Measurements from ENCODE around the gene FAM240A. TPM values are rescaled to one million over a fixed set of nuclear protein-coding genes. Genes with fewer than 3 reads are reported as not detected.

The FAM240A gene
- total RNA-seq, 1 donor, result 0.36 TPM

DNA sequence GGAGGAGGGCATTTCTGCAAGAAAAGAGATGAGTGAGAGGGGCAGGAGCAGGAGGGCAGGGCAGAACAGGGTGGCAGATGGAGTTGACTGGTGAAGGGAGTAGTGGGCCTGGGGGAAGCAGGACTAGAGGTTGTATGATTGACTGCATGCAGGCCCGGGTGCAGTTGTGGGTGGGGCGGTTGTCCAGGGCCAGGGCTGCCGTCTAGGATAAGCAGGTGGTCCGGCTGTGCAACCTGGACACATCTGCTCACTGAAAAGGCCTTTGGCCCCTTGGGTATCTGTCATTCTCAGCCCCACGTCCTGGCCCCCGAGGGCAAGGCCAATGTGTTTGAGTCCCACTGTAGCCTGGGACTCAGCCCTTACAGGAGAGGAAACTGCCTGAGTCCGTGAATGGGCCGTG is 55.8 kb downstream of the FAM240A start:
- Histone ChIP-seq H2AFZ (ENCODE audit: low read length) (no peak overlapping the region), H3K27me3 (ENCODE audit: insufficient read depth, low read length) (peaks cover 6% of the 10 kb centered on the region), H3K79me2 (ENCODE audit: insufficient read depth, low read length) (no peaks in the 10 kb centered on the region), H3K36me3 (ENCODE audit: insufficient read depth, low read length) (no peaks in the 10 kb centered on the region), H3K4me3 (ENCODE audit: insufficient read depth, low read length) (no peak overlapping the region), H3K9me3 (ENCODE audit: low read depth, low read length) (no peaks in the 10 kb centered on the region), H3K4me2 (ENCODE audit: insufficient read depth, low read length) (no peak overlapping the region), H3K4me1 (ENCODE audit: insufficient read depth, low read length) (peaks cover 3% of the 10 kb centered on the region), H4K20me1 (ENCODE audit: insufficient read depth, low read length) (no peaks in the 10 kb centered on the region), H3K27ac (ENCODE audit: low read depth, low read length) (no peak overlapping the region)
- TF ChIP-seq, protein P1, sequence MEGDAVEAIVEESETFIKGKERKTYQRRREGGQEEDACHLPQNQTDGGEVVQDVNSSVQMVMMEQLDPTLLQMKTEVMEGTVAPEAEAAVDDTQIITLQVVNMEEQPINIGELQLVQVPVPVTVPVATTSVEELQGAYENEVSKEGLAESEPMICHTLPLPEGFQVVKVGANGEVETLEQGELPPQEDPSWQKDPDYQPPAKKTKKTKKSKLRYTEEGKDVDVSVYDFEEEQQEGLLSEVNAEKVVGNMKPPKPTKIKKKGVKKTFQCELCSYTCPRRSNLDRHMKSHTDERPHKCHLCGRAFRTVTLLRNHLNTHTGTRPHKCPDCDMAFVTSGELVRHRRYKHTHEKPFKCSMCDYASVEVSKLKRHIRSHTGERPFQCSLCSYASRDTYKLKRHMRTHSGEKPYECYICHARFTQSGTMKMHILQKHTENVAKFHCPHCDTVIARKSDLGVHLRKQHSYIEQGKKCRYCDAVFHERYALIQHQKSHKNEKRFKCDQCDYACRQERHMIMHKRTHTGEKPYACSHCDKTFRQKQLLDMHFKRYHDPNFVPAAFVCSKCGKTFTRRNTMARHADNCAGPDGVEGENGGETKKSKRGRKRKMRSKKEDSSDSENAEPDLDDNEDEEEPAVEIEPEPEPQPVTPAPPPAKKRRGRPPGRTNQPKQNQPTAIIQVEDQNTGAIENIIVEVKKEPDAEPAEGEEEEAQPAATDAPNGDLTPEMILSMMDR (IDR thresholded peaks at IDR 0.05; ENCODE audit: extremely low read depth, low read depth, low read length), result no peak
- peak; percentile 88 for DNase-seq (ENCODE audit: insufficient read length, low spot score, missing footprints)

GRCh38 chr3:46668591-46668990 is 56.3 kb downstream of the FAM240A start:
- H2AFZ ChIP-seq (ENCODE audit: low read length), result no peak overlapping the region

GRCh38 chr3:46669191-46669999 is 57.1 kb downstream of the FAM240A start:
- Histone ChIP-seq H3K36me3 (ENCODE audit: insufficient read depth, low read length) (no peaks in the 10 kb centered on the region), H2AFZ (ENCODE audit: low read length) (no peak overlapping the region), H3K4me1 (ENCODE audit: insufficient read depth, low read length) (no peaks in the 10 kb centered on the region), H3K4me2 (ENCODE audit: insufficient read depth, low read length) (no peak overlapping the region), H4K20me1 (ENCODE audit: insufficient read depth, low read length) (no peaks in the 10 kb centered on the region), H3K27me3 (ENCODE audit: insufficient read depth, low read length) (peaks cover 3% of the 10 kb centered on the region), H3K79me2 (ENCODE audit: insufficient read depth, low read length) (no peaks in the 10 kb centered on the region), H3K9me3 (ENCODE audit: low read depth, low read length) (no peaks in the 10 kb centered on the region), H3K4me3 (ENCODE audit: insufficient read depth, low read length) (no peak overlapping the region), H3K27ac (ENCODE audit: low read depth, low read length) (no peak overlapping the region)
- DNase-seq (ENCODE audit: insufficient read length, low spot score, missing footprints), result peak; percentile 62
- TF ChIP-seq, protein P1 (IDR thresholded peaks at IDR 0.05; ENCODE audit: extremely low read depth, low read depth, low read length), result no peak

More at GRCh38 chr3:46668591-46668990, 56.3 kb downstream of the FAM240A start:
- Histone ChIP-seq H3K79me2 (ENCODE audit: insufficient read depth, low read length) (no peaks in the 10 kb centered on the region), H3K9me3 (ENCODE audit: low read depth, low read length) (no peaks in the 10 kb centered on the region), H3K36me3 (ENCODE audit: insufficient read depth, low read length) (no peaks in the 10 kb centered on the region), H3K4me1 (ENCODE audit: insufficient read depth, low read length) (no peaks in the 10 kb centered on the region), H3K4me2 (ENCODE audit: insufficient read depth, low read length) (no peak overlapping the region), H3K4me3 (ENCODE audit: insufficient read depth, low read length) (no peak overlapping the region), H4K20me1 (ENCODE audit: insufficient read depth, low read length) (no peaks in the 10 kb centered on the region), H3K27ac (ENCODE audit: low read depth, low read length) (no peak overlapping the region), H3K27me3 (ENCODE audit: insufficient read depth, low read length) (peaks cover 3% of the 10 kb centered on the region)
- DNase-seq (ENCODE audit: insufficient read length, low spot score, missing footprints), result peak; percentile 63
- TF ChIP-seq, protein P1 (IDR thresholded peaks at IDR 0.05; ENCODE audit: extremely low read depth, low read depth, low read length), result no peak

- Histone ChIP-seq H3K36me3 (ENCODE audit: insufficient read depth, low read length) (no peaks in the 10 kb centered on the region), H3K27me3 (ENCODE audit: insufficient read depth, low read length) (peaks cover 3% of the 10 kb centered on the region), H2AFZ (ENCODE audit: low read length) (no peak overlapping the region), H4K20me1 (ENCODE audit: insufficient read depth, low read length) (no peaks in the 10 kb centered on the region), H3K9me3 (ENCODE audit: low read depth, low read length) (no peaks in the 10 kb centered on the region), H3K4me3 (ENCODE audit: insufficient read depth, low read length) (no peak overlapping the region), H3K27ac (ENCODE audit: low read depth, low read length) (no peak overlapping the region), H3K4me1 (ENCODE audit: insufficient read depth, low read length) (no peaks in the 10 kb centered on the region), H3K4me2 (ENCODE audit: insufficient read depth, low read length) (no peak overlapping the region), H3K79me2 (ENCODE audit: insufficient read depth, low read length) (no peaks in the 10 kb centered on the region)
- DNase-seq (ENCODE audit: insufficient read length, low spot score, missing footprints), result peak; percentile 66
- TF ChIP-seq, protein P1 (IDR thresholded peaks at IDR 0.05; ENCODE audit: extremely low read depth, low read depth, low read length), result no peak
Measured at GRCh38 chr3:46670000-46670890, 57.9 kb downstream of the FAM240A start.
